Erythroblast (primary cell): ENCODE data around the gene EGFL8.

Source experiments
- GATA1 ChIP-seq: IDR thresholded peaks from 2 replicates; pipeline ENCODE4 v1.6.1; 2011; ENCODE audit warnings: low read depth, mild to moderate bottlenecking, control low read depth, low read length, moderate library complexity
- POLR2A ChIP-seq: IDR thresholded peaks from 2 replicates; pipeline ENCODE4 v1.6.1; 2011; ENCODE audit warnings: mild to moderate bottlenecking, low read length

- no peak for TF ChIP-seq POLR2A
- no peak for TF ChIP-seq GATA1
Observed at GRCh38 chr6:32176476-32177182, 12.2 kb downstream of the EGFL8 start.
